AG20443 (cell line): ENCODE data around the gene PSMD7.
"Not testable (repeated sequence)": the region's sequence is repeated elsewhere in the genome, so short reads cannot be mapped to it uniquely, and the experiment has no call there.

ENCODE experiments used
- DNase-seq: peaks from one replicate; pipeline ENCODE4 v3.0.0; 2012; ENCODE audit warnings: low spot score, mixed read lengths

PSMD7 gene

GRCh38 chr16:74297145-74297665 is 591 bp downstream of the PSMD7 start:
- peak; percentile 56 for DNase-seq

GRCh38 chr16:74298104-74298503 is 1.5 kb downstream of the PSMD7 start:
- no peak for DNase-seq

- DNase-seq: no peak
Observed at GRCh38 chr16:74302341-74302740, 5.7 kb downstream of the PSMD7 start.

- DNase-seq: no peak
Observed at GRCh38 chr16:74304164-74304834, 7.7 kb downstream of the PSMD7 start.

- no peak for DNase-seq
Observed at GRCh38 chr16:74304835-74305176, 8.2 kb downstream of the PSMD7 start.

GRCh38 chr16:74305281-74305680 is 8.7 kb downstream of the PSMD7 start:
- DNase-seq: no peak

GRCh38 chr16:74305978-74306784 is 9.6 kb downstream of the PSMD7 start:
- DNase-seq: no peak

- no peak for DNase-seq
Observed at GRCh38 chr16:74307383-74307782, 10.8 kb downstream of the PSMD7 start.

GRCh38 chr16:74309789-74310781 is 13.5 kb downstream of the PSMD7 start:
- DNase-seq: peak; percentile 71

GRCh38 chr16:74315059-74315458 is 18.4 kb downstream of the PSMD7 start:
- no peak for DNase-seq

- no peak for DNase-seq
Observed at GRCh38 chr16:74320707-74321106, 24.1 kb downstream of the PSMD7 start.

- no peak for DNase-seq
Observed at GRCh38 chr16:74321356-74321755, 24.7 kb downstream of the PSMD7 start.

GRCh38 chr16:74322301-74322710 is 25.7 kb downstream of the PSMD7 start:
- no peak for DNase-seq

GRCh38 chr16:74324777-74325176 is 28.2 kb downstream of the PSMD7 start:
- not testable (repeated sequence) for DNase-seq

GRCh38 chr16:74325641-74326040 is 29.0 kb downstream of the PSMD7 start:
- DNase-seq: no peak

- not testable (repeated sequence) for DNase-seq
Observed at GRCh38 chr16:74328346-74328745, 31.7 kb downstream of the PSMD7 start.

- not testable (repeated sequence) for DNase-seq
Observed at GRCh38 chr16:74332469-74332868, 35.9 kb downstream of the PSMD7 start.

- not testable (repeated sequence) for DNase-seq
Observed at GRCh38 chr16:74337506-74337905, 40.9 kb downstream of the PSMD7 start.

GRCh38 chr16:74339226-74339625 is 42.6 kb downstream of the PSMD7 start:
- DNase-seq: not testable (repeated sequence)

- not testable (repeated sequence) for DNase-seq
Observed at GRCh38 chr16:74353038-74353437, 56.4 kb downstream of the PSMD7 start.
